ENCODE results near the gene ABCD1.
"Not testable (repeated sequence)": the region's sequence is repeated elsewhere in the genome, so short reads cannot be mapped to it uniquely, and the experiment has no call there.

Gene ABCD1

DNA sequence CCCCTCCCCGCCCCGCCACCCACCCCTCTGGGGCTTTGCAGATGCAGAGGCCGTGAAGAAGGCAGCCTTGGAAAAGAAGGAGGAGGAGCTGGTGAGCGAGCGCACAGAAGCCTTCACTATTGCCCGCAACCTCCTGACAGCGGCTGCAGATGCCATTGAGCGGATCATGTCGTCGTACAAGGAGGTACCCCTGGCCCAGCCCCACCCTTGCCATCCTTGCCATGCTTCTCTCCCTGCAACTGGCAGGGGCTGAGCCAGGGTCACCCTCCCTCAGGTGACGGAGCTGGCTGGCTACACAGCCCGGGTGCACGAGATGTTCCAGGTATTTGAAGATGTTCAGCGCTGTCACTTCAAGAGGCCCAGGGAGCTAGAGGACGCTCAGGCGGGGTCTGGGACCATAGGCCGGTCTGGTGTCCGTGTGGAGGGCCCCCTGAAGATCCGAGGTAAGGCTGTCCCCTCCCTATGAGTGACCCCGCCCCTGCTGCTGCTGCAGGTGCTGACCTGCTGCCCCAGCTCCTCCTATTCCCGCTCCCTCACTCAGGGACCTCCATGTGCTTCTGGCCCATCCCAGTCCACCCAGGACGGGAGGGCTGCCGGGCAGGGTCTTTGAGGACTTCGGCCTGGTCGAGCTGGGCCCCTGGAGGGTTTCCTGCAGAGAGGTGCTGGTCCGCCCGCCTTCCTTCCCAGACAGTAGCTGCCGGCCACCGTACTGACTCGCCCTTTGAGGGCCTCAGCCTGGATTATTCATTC is 11.6 kb downstream of the ABCD1 start:
- DNase-seq, result no peak

DNA sequence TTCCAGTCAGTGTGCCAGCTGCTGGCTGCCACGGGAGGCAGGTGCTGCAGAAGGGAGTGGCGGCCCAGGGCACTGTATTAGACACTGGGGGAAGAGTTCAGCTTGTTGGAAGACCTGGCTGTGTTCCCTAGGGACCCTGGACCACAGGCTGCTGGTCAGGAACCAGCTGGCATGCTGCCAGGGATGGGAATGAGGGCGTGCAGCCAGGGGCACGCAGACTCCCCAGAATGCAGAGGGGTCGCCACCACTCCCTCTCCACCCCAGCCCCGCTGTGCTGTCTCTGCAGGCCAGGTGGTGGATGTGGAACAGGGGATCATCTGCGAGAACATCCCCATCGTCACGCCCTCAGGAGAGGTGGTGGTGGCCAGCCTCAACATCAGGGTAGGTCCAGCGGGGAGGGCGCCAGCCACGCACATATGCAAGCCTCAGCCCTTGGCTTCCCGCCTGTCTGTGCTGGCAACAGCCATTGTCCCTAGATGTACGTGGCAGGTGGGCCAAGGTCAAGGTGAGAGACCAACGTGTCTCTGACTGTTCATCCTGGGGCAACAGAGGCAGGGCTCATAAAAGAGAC is 12.3 kb downstream of the ABCD1 start:
- no peak for DNase-seq

DNA sequence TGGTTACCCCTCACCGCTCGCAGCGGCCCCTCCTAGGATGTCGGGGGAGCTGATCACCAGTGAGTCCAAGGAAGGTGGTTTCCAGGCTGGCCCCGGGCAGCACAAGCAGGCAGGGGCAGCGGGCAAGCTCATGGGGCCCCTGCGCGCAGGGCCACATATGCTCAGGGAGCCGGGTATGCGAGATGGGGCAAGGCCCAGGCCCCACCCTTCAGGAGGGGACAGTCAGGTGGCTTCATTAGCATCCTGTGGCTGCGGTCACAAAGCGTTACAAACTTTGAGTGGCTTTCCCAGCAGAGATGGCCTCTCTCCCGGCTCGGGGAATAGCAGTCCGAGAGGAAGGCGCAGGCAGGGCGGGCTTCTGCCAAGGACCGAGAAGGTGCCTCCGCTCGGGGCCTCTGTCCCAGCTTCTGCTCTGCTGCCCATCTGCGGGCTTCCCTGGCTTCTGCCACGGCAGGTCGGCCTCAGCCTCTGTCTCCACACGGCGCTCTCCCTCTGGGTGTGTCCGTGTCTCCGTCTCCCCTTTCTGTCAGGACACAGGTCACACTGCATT is 13.5 kb downstream of the ABCD1 start:
- DNase-seq, result no peak

DNA sequence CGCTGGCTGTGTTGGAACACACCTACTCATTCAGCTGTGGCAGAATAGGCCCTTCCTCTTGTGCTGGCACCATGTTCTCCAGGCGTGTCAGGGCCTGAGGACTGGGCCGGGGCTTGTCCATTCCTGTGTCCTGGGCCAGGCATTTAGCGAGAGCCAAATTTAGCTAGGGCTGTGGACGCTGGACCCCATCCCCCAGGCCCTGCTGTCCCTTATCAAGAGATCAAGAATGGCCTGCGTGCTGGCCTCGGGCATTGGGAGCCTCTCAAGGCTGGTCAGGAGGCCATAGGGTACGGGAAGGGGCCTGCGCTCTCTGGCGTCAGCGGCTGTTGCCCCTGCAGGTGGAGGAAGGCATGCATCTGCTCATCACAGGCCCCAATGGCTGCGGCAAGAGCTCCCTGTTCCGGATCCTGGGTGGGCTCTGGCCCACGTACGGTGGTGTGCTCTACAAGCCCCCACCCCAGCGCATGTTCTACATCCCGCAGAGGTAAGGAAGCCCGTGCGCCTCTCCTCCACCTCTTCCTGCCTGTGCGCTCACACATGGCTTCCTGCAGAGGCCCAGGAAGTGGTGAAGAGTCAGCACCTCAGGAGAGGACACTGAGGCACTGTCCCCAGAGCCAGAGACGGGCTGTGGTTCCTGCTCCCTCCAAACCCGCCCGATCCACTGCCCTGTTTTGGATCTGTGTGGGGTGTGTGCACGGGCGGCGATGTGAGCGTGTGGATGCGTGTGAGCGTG is 15.3 kb downstream of the ABCD1 start:
- DNase-seq, result no peak

DNA sequence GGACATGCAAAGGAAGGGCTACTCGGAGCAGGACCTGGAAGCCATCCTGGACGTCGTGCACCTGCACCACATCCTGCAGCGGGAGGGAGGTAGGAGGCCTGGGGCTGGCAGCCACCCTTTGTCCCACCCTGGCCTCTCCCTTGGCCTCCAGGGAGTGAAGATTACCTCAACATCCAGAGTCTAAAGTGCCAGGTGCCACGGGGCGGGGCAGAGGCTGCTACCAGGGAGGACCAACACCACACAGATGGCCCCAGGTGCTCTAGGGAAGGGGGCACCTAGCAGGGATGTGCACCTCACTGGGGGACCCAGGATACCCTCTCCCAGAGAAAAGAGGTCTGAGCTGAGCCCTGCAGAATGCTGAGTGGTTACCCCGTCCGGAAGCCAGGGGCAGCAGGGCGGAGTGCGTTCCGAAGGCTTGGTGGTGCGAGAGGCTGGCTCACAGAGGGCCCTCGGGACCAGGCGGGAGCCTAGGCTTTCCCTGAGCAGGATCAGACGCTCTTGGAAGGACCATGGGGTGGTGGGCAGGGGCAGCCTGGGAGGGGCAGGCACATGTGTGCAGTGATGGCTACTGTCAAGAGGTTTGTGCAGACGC is 16.1 kb downstream of the ABCD1 start:
- DNase-seq, result no peak

DNA sequence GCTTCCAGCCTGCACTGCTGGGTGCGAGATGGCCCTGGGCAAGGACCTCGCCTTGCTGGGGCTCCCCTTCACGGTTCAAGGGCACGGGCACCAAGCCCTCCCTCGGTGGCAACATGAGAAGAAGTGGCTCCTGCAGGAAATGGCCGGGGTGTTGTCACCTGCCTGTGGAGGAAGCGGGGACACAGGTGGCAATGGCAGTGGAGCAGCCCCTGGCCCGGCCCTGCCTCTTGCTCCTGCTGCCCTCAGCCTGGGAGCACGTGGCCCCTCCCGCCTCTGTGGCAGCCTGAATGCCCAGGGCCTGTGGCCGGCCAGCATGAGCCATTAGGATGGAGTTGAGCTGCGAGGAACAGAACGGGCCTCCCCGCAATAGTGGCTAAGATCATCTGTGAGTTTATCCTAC is 16.8 kb downstream of the ABCD1 start:
- no peak for DNase-seq

DNA sequence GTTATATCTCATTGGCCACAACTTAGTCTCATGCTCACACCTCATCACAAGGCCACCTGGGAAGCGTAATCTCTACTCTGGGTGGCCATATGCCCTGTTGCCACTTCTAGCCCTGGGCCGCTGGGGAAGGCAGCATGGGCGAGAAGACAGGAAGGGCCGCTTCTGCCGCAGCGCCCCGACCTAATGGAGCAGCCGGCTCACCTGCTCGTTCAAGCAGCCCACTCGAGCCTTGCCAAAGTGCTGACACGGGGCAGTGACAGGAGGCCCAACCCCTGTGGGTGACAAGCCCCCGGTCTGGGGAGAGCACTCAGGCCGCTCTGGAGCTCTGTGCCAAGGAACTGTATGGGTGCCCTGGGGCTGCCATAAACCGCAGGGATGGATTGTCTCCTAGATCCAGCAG is 17.5 kb downstream of the ABCD1 start:
- DNase-seq, result not testable (repeated sequence)

DNA sequence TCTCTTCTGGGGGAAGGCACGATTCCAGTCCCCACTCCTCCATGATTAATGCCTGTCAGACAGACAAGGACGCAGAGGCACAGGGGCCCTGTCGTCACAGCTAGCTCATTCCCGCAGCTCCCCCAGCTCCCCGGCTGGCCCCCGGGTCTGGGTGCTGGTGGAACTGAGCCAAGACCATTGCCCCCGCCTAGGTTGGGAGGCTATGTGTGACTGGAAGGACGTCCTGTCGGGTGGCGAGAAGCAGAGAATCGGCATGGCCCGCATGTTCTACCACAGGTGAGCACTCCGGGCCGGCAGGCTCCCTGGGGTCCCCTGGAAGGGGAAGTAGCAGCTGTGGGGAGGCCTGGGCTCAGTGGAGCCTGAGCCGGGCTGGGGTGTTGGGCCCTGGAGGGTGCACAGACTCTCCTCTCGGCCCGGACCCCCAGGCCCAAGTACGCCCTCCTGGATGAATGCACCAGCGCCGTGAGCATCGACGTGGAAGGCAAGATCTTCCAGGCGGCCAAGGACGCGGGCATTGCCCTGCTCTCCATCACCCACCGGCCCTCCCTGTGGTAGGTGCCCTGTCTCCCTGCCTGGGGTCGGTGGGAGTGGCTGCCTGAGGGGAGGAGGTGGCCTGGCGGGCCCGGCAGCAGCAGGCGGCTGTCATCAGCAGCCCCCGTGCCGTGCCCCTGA is 18.3 kb downstream of the ABCD1 start:
- DNase-seq, result not testable (repeated sequence)

DNA sequence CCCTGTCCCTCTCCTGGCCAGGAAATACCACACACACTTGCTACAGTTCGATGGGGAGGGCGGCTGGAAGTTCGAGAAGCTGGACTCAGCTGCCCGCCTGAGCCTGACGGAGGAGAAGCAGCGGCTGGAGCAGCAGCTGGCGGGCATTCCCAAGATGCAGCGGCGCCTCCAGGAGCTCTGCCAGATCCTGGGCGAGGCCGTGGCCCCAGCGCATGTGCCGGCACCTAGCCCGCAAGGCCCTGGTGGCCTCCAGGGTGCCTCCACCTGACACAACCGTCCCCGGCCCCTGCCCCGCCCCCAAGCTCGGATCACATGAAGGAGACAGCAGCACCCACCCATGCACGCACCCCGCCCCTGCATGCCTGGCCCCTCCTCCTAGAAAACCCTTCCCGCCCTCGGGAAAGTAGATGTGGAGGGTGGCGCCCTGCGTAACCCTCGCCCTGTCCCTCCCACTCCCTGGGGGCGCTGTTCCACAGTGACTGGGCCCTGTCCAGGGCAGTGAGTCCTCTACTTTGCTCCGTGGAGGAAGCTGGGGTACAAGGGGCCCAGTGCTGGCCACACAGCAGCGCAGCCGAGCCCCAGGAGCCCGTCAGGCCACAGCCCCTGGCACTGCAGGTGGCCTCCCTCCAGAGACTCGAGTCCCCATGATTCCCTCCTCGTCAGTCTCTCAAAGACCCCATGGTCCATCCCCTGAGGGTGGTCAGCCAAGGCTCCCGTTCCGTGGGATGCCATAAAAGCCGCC is 19.0 kb downstream of the ABCD1 start:
- peak; percentile 20 for DNase-seq

DNA sequence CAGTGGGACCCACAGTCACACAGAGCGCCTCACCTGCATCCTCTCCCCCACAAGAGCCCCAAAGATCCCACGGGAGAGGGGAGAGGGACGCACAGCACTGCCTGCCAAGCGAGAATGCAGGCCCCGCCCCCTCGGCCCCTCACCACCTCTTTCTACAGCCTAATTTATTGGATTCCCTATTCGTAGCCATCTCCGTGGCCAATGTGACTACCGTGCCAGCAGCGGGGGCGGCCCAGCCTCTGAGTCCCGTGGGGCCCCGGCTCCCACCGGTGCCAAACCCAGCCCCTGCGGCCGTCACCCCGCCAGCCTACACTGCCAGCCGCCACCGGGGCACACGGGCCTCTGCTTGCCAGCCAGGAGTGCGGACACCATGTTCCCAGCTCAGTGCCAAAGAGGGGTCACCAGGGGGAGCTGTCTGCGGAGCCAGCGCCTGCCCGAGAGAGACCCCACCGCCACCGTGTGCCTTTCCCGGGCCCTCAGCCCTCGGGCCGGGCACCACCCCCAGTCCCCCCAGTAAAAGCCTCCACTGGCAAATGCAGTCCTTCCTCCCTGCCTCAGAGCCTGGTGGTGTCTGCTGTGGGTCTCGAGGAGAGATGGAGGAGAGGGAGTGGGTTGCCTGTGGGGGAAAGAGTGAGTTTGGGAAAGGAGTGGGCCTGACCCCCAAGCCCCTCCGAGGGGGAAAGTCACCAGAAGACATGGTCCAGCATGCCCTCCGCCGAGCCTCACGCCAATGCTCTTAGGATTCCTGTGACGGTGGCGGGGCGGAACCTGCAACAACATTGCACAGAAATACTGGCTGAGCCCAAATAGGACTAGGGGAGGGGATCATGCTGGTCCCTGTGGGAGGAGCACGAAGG is 19.8 kb downstream of the ABCD1 start:
- DNase-seq, result peak; percentile 18

DNA sequence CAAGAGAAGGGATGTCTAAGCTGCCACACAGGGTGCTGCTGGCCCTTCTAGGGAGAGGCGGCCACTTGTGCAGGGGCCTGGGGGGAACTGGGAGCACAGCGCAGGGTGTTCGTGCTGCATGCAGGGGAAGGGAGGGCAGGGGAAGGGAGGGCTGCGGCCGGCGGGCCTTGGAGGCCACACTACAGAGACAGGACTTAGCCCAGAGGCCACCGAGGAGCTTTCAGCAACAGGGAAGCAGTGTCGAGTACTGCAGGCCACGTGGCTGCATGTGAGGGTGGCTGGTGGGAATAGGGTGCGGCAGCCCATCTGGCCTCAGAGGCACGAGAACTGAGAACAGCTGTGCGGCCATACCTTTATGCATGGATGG is 20.4 kb downstream of the ABCD1 start:
- not testable (repeated sequence) for DNase-seq

DNA sequence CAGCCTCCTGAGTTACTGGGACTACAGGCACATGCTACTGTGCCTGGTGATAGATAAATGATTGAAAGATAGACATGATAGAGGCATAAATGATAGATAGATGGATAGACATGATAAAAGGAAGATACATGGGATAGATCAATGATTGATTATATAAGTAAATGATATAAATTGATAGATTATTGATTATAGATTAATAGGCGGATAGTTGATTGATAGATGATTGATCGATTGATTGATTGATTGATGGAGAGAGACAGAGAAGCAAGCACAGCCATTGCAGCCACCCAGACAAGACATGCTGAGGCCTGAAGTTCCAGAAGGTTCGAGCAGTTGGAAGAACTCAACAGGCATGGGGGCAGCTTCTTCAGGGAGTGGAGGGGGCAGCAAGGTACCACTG is 21.7 kb downstream of the ABCD1 start:
- DNase-seq, result no peak

DNA sequence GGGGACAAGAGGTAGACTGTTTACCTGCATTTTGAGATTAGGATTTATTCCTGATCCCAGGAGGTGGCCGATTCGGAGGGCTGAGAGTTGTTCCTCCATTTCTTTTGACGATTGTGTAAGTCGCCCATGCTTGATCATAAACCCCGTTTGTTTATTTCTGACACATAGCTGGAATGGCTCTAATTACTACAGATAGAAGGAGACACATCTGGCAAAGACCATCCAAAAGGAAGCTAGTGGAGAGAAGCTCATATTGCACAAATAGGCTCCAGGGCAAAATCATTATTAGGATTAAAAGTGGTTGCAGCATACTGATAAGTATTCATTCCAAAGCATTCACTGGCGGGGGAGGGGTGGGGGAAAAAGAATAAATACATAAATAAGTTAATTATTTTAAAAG is 22.3 kb downstream of the ABCD1 start:
- not testable (repeated sequence) for DNase-seq

DNA sequence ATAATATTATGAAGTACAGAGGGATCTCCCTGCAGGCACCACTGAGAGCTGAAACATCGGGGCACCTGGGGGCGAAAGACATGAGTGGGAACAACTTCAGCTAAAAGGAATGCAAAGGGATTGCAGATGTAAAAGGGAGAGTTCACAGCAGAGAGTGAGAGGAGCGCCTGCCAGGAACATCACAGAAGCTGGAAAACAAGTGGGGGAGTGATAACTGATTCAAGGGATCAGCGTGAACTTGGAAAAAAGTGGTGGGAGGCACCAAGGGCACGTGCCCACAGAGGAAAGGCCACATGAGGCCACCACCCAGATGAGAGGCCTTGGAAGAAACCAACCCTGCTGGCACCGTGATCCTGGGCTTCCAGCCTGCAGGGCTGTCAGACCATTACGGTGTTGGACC is 24.4 kb downstream of the ABCD1 start:
- DNase-seq, result not testable (repeated sequence)

DNA sequence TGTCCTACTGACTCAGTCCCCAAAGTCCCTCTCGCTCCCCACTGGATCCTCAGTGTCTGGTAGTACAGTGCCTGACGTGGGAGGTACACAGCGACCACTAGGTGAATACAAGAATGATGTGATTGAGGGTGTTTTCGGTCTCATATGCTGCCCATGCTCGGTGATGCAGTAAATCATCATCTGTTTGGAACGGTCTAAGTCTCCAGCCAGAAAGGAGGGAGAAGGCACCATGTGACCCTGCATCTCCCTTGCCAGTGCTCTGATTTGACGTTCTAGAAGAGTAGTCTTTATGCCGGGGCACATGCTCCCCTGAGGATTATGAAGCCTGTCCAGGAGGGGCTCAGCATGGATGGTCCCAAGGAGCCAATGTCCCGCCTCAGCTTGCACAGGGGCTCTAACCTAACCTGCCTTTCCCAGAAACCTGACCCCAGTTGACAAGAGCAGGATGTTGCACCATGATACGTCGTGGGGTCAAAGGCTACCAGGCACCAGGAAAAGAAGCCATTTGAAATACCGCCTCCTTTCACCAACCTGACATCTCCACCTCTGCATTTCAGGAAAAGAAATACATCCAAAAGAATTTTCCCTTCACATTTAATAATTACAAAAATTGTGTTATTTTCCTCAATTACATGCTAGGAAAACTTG is 25.6 kb downstream of the ABCD1 start:
- DNase-seq, result no peak

DNA sequence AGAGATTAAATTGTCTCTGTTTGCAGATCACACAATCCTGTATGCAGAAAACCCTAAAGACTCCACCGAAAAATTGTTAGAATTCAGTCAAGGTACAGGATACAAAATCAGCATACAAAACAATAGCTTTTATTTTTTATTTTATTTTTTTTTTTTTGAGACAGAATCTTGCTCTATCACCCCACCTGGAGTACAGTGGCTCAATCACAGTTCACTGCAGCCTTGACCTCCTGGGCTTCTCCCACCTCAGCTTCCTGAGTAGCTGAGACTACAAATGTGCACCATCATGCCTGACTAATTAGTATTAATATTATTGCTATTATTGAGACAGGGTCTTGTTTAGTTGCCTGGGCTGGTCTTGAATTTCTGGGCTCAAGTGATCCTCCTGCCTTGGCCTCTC is 30.5 kb downstream of the ABCD1 start:
- no peak for DNase-seq

DNA sequence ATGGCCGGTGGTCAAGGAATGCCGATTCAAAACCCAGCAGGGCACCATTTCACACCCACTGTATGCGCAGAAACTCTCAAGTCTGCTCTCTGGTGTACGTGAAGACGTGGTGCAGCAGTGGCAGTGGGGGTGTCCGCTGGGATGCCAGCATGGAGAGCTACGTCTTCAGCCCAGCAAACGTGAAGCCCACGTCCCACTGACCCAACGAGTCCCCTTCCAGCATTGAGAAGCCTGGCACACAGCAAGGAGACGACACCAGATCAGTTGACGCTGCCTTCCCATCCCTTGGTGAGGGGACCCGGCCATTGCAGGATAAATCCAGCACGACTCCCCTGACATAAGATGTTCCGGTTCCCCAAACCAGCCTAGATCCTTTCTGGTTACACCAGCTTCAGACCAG is 37.2 kb downstream of the ABCD1 start:
- DNase-seq, result no peak

DNA sequence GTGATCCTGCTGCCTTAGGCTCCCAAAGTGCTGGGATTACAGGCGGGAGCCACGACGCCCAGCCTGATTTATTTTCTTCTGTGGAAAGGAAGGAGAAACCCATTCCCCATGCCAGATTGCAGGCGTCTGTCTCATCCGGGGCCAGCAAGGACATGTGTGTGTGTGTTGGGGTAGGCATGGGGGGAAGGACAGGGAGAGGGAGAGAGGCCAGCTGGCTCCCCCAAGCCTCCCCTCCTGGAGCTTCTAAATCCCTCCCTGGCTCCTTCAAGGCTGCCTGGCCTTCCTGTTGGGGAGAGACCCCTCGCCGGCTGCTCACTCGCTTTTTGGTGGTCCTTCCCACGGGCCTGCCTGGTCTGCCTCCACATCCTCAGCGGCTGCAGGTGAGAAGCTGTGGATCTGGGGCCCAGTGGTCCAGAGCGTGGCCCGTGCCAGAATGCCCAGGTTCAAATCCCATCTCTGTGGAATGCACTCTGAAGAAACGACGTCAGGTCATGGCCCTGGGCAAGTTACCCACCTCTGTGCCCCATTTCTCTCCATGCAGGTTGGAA is 38.0 kb downstream of the ABCD1 start:
- DNase-seq, result no peak

DNA sequence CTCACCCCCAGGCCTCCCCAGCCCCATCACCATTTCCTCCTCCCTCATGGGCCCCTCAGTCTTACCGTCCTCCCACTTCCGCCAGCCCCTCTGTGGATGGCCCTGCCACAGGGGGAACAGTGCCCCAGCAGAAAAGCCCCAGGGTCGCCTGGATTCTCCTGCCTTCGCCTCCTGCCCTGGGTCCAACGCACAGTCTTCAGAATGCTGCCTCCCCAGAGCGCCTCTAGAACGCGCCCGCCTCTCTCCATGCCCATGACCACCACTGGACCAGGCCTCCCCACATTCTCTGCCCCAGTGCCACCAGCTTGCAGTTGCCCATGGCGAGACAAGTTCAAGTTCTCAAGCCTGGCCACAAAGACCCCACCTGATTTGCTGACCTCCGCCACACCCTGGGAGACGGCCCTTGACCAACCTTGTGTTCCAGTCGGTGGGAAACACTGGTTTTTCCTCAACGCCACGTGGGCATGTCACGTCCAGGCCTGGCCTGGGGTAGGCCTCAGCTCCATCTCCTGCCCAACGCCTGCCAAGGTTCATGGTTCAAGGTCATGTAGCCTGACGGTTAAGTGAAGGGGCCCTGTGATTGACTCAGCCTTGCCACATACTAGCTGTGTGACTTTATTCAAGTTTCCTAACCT is 38.8 kb downstream of the ABCD1 start:
- DNase-seq, result no peak

Data from NCI-H526 treated with DMSO at 0.1 percent for 48 hours (cell line).